HL-60 (cell line): Measurements from ENCODE around the gene IQGAP2.

Experiments used
- TF ChIP-seq, protein P1 (sequence below): IDR thresholded peaks from one replicate; pipeline ENCODE4 v1.5.1; 2011; ENCODE audit warnings: low read length, control low read depth, inconsistent platforms; ENCODE audit not compliant: insufficient read depth
- TF ChIP-seq, protein P2 (sequence below): IDR thresholded peaks from 2 replicates; pipeline ENCODE4 v1.6.1; 2012; ENCODE audit warnings: low read depth; ENCODE audit not compliant: insufficient replicate concordance

- TF ChIP-seq, protein P1, sequence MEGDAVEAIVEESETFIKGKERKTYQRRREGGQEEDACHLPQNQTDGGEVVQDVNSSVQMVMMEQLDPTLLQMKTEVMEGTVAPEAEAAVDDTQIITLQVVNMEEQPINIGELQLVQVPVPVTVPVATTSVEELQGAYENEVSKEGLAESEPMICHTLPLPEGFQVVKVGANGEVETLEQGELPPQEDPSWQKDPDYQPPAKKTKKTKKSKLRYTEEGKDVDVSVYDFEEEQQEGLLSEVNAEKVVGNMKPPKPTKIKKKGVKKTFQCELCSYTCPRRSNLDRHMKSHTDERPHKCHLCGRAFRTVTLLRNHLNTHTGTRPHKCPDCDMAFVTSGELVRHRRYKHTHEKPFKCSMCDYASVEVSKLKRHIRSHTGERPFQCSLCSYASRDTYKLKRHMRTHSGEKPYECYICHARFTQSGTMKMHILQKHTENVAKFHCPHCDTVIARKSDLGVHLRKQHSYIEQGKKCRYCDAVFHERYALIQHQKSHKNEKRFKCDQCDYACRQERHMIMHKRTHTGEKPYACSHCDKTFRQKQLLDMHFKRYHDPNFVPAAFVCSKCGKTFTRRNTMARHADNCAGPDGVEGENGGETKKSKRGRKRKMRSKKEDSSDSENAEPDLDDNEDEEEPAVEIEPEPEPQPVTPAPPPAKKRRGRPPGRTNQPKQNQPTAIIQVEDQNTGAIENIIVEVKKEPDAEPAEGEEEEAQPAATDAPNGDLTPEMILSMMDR, result no peak
- TF ChIP-seq, protein P2, sequence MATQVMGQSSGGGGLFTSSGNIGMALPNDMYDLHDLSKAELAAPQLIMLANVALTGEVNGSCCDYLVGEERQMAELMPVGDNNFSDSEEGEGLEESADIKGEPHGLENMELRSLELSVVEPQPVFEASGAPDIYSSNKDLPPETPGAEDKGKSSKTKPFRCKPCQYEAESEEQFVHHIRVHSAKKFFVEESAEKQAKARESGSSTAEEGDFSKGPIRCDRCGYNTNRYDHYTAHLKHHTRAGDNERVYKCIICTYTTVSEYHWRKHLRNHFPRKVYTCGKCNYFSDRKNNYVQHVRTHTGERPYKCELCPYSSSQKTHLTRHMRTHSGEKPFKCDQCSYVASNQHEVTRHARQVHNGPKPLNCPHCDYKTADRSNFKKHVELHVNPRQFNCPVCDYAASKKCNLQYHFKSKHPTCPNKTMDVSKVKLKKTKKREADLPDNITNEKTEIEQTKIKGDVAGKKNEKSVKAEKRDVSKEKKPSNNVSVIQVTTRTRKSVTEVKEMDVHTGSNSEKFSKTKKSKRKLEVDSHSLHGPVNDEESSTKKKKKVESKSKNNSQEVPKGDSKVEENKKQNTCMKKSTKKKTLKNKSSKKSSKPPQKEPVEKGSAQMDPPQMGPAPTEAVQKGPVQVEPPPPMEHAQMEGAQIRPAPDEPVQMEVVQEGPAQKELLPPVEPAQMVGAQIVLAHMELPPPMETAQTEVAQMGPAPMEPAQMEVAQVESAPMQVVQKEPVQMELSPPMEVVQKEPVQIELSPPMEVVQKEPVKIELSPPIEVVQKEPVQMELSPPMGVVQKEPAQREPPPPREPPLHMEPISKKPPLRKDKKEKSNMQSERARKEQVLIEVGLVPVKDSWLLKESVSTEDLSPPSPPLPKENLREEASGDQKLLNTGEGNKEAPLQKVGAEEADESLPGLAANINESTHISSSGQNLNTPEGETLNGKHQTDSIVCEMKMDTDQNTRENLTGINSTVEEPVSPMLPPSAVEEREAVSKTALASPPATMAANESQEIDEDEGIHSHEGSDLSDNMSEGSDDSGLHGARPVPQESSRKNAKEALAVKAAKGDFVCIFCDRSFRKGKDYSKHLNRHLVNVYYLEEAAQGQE, result no peak
Observed at GRCh38 chr5:76451031-76451701, 48.1 kb downstream of the IQGAP2 start.
